Keratinocyte (primary cell): Measurements from ENCODE around the gene AK9. TPM values are rescaled to one million over a fixed set of nuclear protein-coding genes. Genes with fewer than 3 reads are reported as not detected.

Experiments
- DNase-seq: peaks from one replicate; pipeline ENCODE4 v3.0.0-alpha.2; 2011; ENCODE audit warnings: low read depth, missing footprints, low spot score
- FAIRE-seq: peaks from 2 replicates; lab custom pipeline; 2011; peaks lifted over from hg19 to GRCh38; lab: Jason Lieb, UNC
- H2AFZ ChIP-seq: 2 replicates; pipeline ENCODE4 v1.6.0; 2012; ENCODE audit warnings: low read length, control low read depth, inconsistent platforms; ENCODE audit not compliant: control insufficient read depth
- H3K27ac ChIP-seq: 2 replicates; pipeline ENCODE4 v1.5.1; 2011; ENCODE audit warnings: low read length; ENCODE audit not compliant: control insufficient read depth, insufficient read depth
- H3K27me3 ChIP-seq: 3 replicates; pipeline ENCODE4 v1.6.0; 2011; ENCODE audit warnings: low read length; ENCODE audit not compliant: control insufficient read depth, insufficient read depth; ENCODE audit errors: extremely low read depth
- H3K36me3 ChIP-seq, 2 experiments: 2 replicates in 1 of 2; 3 replicates in 1 of 2; pipeline ENCODE4 v1.5.1; 2011; ENCODE audit warnings: low read length in 2 of 2, mild to moderate bottlenecking in 1 of 2; ENCODE audit not compliant: control insufficient read depth in 2 of 2, insufficient read depth in 2 of 2; ENCODE audit errors: extremely low read depth in 1 of 2
- H3K4me1 ChIP-seq: 3 replicates; pipeline ENCODE4 v1.5.1; 2011; ENCODE audit warnings: low read length; ENCODE audit not compliant: control insufficient read depth, insufficient read depth; ENCODE audit errors: extremely low read depth
- H3K4me2 ChIP-seq: 3 replicates; pipeline ENCODE4 v1.6.0; 2011; ENCODE audit warnings: low read depth, low read length; ENCODE audit not compliant: control insufficient read depth, insufficient read depth; ENCODE audit errors: extremely low read depth
- H3K4me3 ChIP-seq, 3 experiments: fragments of 200-600 bp in 1 of 3; sonication (generic) in 1 of 3; 2 replicates in 2 of 3; 3 replicates in 1 of 3; pipeline ENCODE4 v1.5.1; 2011 to 2016; ENCODE audit warnings: low read length in 3 of 3, mild to moderate bottlenecking in 3 of 3, control low read depth in 2 of 3, inconsistent platforms in 1 of 3, low read depth in 1 of 3, mixed read lengths in 1 of 3, mixed run types in 1 of 3, moderate library complexity in 1 of 3; ENCODE audit not compliant: control insufficient read depth in 2 of 3, insufficient read depth in 2 of 3; ENCODE audit errors: extremely low read depth in 1 of 3
- H3K79me2 ChIP-seq: 2 replicates; pipeline ENCODE4 v1.6.0; 2012; ENCODE audit warnings: low read length; ENCODE audit not compliant: control insufficient read depth, insufficient read depth
- H3K9ac ChIP-seq: 3 replicates; pipeline ENCODE4 v1.6.0; 2011; ENCODE audit warnings: low read length; ENCODE audit not compliant: control insufficient read depth, insufficient read depth; ENCODE audit errors: extremely low read depth
- H3K9me1 ChIP-seq: 3 replicates; pipeline ENCODE4 v1.6.0; 2011; ENCODE audit warnings: low read length; ENCODE audit not compliant: control insufficient read depth, insufficient read depth; ENCODE audit errors: extremely low read depth
- H3K9me3 ChIP-seq: 2 replicates; pipeline ENCODE4 v1.5.1; 2012; ENCODE audit warnings: low read depth, low read length; ENCODE audit not compliant: control insufficient read depth
- H4K20me1 ChIP-seq: 3 replicates; pipeline ENCODE4 v1.6.0; 2011; ENCODE audit warnings: low read length; ENCODE audit not compliant: control insufficient read depth, insufficient read depth; ENCODE audit errors: extremely low read depth
- CTCF ChIP-seq, 3 experiments: IDR thresholded peaks in 1 of 3; conservative IDR thresholded peaks in 1 of 3; optimal IDR thresholded peaks in 1 of 3; 2 replicates in 2 of 3; 3 replicates in 1 of 3; pipeline versions ENCODE3 to v1.5.1; 2011; ENCODE audit warnings: low read length in 3 of 3, mild to moderate bottlenecking in 3 of 3, moderate library complexity in 2 of 3, control low read depth in 1 of 3, inconsistent platforms in 1 of 3; ENCODE audit not compliant: insufficient read depth in 2 of 3; ENCODE audit errors: extremely low read depth in 1 of 3
- EZH2 ChIP-seq: IDR thresholded peaks from one replicate; pipeline ENCODE4 v1.6.1; 2012; ENCODE audit warnings: inconsistent platforms, mild to moderate bottlenecking, low read length, moderate library complexity
- dilution Hi-C: fragments of 300-500 bp; cut with MboI; formaldehyde crosslinking; loops from one replicate; pipeline ENCODE4 v1.7.0; 2020; ENCODE audit warnings: low sequenced_read_pairs; ENCODE audit not compliant: extremely low pct_ligation_motif_present
- polyA plus RNA-seq, 5 experiments: library from polyadenylated mRNA; depleted of rRNA in 3 of 5; stranded (reverse) in 3 of 5; stranded (forward) in 1 of 5; unstranded in 1 of 5; fragments of >200 nt; gene quantifications; 1 replicate in 1 of 5; 2 replicates in 3 of 5; 3 replicates in 1 of 5; pipeline versions ENCODE4 v1.2.1 to v1.2.3, GENCODE V29; 2011 to 2012; ENCODE audit warnings: missing spikeins in 2 of 5, low read depth in 1 of 5, low replicate concordance in 1 of 5

Gene AK9
- polyA plus RNA-seq, 1 donor (not counting 4 experiments of a cell fraction or from before 2014, with no cell fraction given): 1.8 TPM

DNA sequence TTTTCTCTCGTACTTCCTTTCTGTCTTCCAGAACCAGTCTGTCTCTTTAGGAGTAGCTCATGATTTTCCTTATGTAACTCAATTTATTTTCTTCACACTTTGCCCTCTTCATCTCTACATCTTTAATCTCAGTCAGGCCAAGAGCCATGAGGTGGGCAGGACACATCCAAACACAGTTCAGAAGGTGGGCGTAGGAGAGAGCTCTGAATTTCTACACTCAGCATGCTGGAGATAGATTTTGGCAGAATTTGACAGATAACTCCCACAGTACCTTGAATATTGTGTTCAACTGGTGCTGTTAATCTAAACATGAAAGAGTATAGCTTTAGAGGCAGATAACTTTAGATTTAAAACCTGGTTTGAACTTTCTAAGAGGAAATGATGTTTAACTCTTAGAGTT is 184.2 kb downstream of the AK9 start:
- TF ChIP-seq CTCF (optimal IDR thresholded peaks at IDR 0.05 in 1 of 3, IDR thresholded peaks at IDR 0.05 in 1 of 3, conservative IDR thresholded peaks at IDR 0.05 in 1 of 3; ENCODE audit: extremely low read depth in 1 of 3, insufficient read depth in 2 of 3, low read length in 3 of 3) (no peak), EZH2 (no peak)
- FAIRE-seq (no peak), DNase-seq (no peak)
- Histone ChIP-seq H3K4me2 (no peak overlapping the region), H2AFZ (no peak overlapping the region), H3K27me3 (no peaks in the 10 kb centered on the region), H3K79me2 (no peaks in the 10 kb centered on the region), H3K9me1 (no peaks in the 10 kb centered on the region), H3K9ac (no peak overlapping the region), H3K4me3 (no peak overlapping the region), H3K9me3 (no peaks in the 10 kb centered on the region), H3K36me3 (no peaks in the 10 kb centered on the region), H3K4me1 (peaks cover 5% of the 10 kb centered on the region), H3K27ac (no peak overlapping the region), H4K20me1 (no peaks in the 10 kb centered on the region)
- dilution Hi-C loops: no loop called here

GRCh38 chr6:109506314-109506713 is 184.7 kb downstream of the AK9 start:
- H3K27me3 ChIP-seq: no peaks in the 10 kb centered on the region
- dilution Hi-C loops: no loop called here
- H2AFZ ChIP-seq: no peak overlapping the region
- H3K36me3 ChIP-seq: no peaks in the 10 kb centered on the region
- peaks cover 5% of the 10 kb centered on the region for H3K4me1 ChIP-seq
- no peak overlapping the region for H3K9ac ChIP-seq
- H3K4me2 ChIP-seq: no peak overlapping the region
- no peaks in the 10 kb centered on the region for H3K79me2 ChIP-seq
- no peaks in the 10 kb centered on the region for H4K20me1 ChIP-seq
- DNase-seq (no peak), FAIRE-seq (no peak)
- H3K9me3 ChIP-seq: no peaks in the 10 kb centered on the region
- H3K4me3 ChIP-seq: no peak overlapping the region
- no peak for TF ChIP-seq EZH2
- TF ChIP-seq CTCF (optimal IDR thresholded peaks at IDR 0.05 in 1 of 3, IDR thresholded peaks at IDR 0.05 in 1 of 3, conservative IDR thresholded peaks at IDR 0.05 in 1 of 3; ENCODE audit: extremely low read depth in 1 of 3, insufficient read depth in 2 of 3, low read length in 3 of 3): no peak
- no peak overlapping the region for H3K27ac ChIP-seq
- no peaks in the 10 kb centered on the region for H3K9me1 ChIP-seq
